CD4-positive, alpha-beta T cell treated with Interferon alpha-2 for 1 hour (primary cell): Measurements from ENCODE around the gene GPR15LG.
"Not testable (repeated sequence)": the region's sequence is repeated elsewhere in the genome, so short reads cannot be mapped to it uniquely, and the experiment has no call there.

Experiments
- DNase-seq, 2 donors: peaks; one replicate each; pipeline ENCODE4 v3.0.0-alpha.2; 2020 to 2022

The GPR15LG gene

DNA sequence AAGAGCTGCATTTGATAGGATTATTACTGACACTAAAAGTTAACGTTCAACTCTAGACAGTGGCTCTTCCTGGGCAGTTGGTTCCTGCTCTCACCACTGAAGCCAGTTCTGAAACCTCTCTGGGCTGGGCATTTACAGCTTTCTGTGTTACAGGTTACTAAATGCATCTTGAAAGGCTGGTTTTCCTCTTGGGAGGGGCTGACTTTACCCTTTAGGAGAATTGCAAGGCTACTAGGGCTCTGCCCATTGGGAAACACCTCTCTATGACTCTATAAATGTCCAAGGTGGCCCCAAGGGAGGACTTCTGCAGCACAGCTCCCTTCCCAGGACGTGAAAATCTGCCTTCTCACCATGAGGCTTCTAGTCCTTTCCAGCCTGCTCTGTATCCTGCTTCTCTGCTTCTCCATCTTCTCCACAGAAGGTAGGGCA, at the start of gene GPR15LG:
Gene GPR15LG, plus strand, starts transcription at position 301 of the 429 bp plus-strand sequence. Its CDS starts 51 bp downstream, at position 352.
- DNase-seq: no peak

DNA sequence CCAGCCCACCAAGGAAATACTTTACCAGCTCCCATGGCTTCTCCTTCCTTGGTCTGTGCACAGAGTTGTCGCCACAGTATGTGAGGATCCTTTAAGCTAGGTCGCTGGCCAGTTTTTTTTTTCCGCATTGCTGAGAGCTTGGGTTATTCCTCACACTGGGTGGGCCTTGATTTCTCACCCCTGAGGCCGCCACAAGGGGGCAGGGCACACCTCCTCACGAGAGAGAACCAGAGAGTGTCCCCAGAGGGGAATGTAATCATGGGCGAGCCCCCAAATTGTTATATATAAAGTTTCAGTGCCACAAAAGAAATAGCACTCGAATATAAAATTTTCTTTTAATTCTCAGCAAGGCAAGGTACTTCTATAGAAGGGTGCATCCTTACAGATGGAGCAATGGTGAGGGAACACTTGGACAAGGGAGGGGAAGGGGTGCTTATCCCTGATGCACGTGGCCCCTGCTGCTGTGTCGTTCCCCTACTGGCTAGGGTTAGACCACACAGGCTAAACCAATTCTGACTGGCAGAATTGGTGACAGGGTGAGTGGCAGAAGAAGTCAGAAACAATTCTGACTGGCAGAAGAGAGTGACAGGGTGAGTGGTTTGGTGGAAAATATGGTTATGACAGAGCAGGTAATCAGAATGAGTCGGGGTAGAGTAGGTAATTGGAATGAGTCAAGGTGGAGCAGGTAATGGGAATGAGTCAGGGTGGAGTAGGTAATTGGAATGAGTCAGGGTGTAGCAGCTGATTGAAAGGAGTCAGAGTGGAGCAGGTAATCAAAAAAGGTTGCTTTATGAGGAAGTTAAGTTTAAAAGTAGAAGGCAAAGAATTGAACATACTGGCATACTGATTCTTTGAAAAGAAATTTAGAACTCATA, 47.5 kb upstream of the GPR15LG start:
- DNase-seq: not testable (repeated sequence)

DNA sequence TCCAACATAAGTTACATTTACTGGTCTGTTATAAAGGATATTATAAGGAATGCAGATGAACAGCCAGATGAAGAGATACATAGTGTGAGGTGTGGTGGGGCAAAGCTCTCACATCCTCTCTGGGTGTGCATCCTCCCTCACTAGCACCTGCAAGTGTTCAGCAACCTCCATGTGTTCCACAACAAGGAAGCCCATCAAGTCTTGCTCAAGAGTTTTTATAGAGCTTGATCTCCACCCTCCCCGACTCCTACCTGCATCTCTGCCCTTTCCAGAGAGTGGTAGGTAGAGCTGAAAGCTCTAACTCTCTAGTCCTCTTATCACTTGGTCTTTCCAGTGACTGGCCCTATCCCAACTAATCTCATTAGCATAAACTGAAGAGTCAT, 46.8 kb upstream of the GPR15LG start:
- DNase-seq: no peak

DNA sequence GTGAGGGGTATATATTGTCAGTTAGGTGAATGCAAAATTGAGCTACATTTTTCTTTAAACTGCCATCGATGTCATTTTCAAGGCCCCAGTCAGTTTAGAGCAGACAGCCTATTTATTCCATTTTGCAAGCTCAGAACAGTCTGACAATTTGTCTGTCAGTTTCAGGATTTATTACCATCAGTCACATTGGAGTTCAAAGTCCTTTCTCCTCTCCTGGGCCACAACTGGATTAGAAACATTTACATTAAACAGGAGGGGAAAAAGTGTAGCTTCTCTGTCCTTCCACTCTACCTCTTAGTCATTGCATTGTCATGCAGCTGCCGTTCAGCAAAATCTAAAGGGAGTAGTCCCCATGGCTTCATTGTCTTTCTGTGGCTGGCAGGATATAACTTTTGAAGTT, 37.8 kb upstream of the GPR15LG start:
- DNase-seq: no peak

DNA sequence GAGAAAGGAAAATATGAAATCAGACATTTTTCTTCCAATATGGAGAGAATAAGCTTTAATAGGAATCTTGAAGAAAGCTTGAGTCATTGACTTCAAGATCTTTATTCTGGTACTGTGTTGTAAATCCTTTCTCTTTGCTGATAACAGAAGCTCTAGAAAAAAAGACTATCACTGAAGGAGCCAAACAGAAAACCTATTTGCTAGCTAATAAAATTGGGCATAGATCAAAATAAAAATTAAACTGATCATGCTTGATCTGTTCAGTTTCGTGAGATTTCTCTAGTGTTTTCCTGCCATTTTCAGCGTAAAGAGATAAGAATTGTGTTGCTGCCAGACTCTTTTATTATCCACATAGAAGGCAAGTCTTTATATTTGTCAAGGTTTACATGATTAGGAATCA, 35.8 kb upstream of the GPR15LG start:
- DNase-seq: no peak

DNA sequence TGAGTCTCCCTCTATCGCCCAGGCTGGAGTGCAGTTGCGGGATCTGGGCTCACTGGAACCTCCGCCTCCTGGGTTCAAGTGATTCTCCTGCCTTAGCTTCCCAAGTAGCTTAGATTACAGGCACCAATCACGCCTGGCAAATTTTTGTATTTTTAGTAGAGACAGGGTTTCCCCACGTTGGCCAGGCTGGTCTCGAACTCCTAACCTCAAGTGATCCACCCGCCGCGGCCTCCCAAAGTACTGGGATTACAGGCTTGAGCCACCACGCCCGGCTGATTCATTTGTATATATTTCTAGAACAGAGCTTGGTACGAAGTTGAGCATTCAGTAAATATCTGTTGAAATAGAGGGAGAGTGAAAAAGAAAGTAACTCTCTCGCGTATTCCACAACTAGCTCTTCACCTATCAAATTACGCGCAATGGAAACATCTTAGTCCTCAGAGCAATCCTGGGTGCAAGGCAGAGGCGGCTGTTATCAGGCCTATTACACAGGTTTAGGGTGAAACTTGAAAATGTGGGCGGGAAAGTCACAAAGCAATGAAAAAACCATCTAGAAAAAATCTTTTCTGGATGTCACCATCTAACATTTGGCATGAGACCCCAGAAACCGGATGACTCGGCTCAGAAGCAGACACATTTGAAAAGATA, 35.0 kb upstream of the GPR15LG start:
- peak; percentile 28 to 78 for DNase-seq

DNA sequence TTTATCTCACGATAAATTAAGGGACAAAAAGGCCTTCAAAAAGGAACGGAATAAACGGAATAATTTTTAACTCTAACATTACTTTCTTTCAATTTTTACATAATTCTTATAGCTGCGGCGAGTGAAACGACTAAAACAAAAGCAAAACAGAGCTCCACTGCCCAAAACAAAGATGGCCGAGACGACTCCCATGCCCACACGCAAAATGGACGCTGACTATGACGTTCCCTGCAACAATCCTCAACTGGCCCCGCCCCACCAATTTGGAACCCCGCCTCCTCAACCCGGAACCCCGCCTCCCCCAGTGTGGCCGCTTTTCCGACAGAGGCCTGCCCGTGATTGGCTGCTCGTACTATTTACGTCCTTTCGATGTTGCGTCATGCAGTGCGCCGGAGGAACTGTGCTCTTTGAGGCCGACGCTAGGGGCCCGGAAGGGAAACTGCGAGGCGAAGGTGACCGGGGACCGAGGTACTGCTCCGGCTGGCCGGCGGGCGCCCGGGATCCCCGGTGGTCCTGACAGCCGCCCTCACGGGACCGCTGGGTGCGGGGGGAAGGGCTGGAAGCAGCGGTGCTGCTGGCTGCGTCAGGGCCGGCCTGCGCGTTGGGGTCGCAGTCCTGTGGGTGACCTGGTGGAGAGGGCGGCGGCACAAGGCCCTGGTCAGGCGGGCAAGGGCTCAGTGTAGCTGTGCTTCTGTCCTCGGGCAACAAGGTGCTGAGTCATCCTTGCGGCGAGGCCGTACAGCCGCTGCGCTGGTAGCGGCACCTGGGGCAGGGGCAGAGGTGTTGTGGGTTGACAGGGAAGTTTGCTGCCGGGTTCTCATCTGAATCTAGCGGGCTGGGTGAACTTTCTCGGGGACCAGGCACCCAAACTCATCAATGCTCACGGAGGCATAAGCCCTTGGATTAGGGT, 34.2 kb upstream of the GPR15LG start, which contains the start of gene GHITM:
Gene GHITM, plus strand, starts transcription at position 384 of the 910 bp plus-strand sequence. CDS start 1,992 bp downstream, outside the sequence.
- DNase-seq: peak; percentile 99 to 100

DNA sequence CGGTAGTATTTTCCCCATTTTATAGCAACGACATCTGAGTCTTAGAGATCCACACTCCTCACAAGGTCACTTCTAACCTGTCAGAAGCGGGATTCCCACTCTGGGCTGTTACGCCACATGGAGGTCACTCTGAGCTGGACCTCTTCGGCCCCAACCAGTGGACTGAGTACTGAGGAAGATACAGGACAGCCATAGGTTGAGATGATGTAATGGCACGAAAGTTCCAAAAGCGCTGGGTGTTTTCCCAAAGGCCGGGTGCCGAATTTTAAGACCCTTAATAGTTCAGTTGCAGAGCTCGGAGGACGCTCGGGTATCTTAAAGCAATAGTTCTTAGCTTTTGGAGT, 33.6 kb upstream of the GPR15LG start:
- no peak for DNase-seq

DNA sequence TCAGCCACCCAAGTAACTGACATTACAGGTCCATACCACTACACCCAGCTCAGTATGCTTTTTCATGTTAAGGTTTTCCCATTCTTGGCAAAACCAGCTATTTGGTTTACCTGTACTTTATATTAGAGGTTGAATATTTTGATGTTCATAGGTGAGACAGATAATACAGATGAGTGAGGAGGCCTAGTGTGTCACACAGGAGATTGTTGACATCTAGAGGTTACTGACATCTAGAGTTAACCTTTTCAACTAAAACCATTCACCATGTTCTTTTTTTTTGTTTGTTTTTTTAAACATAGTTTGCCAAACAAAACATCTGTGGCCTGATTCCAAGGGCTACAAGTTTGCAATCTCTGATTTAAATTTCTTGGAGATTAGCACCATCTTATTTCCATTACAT, 26.3 kb upstream of the GPR15LG start:
- DNase-seq: no peak

DNA sequence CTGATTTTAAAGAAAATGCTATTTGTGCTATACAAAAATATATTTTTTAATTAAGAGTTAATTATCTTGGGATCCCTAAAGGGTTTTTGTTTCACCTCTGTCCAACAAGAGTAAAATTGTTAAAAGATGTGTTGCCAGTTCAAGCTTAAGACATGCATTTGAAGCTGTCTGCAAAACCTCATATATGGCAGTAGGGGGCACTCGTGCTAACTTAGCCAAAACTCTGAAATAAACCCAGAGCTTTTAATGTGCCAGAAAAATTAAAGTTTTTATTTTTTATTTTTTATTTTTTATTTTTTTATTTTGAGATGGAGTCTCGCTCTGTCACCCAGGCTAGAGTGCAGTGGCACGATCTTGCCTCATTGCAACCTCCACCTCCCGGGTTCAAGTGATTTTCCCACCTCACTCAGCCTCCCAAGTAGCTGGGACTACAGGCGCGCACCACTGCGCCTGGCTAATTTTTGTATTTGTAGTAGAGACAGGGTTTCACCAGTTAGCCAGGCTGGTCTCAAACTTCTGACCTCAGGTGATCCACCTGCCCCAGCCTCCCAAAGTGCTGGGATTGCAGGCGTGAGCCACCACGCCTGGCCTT, 25.5 kb upstream of the GPR15LG start:
- DNase-seq: peak in 1 of 2 donors; percentile 56

DNA sequence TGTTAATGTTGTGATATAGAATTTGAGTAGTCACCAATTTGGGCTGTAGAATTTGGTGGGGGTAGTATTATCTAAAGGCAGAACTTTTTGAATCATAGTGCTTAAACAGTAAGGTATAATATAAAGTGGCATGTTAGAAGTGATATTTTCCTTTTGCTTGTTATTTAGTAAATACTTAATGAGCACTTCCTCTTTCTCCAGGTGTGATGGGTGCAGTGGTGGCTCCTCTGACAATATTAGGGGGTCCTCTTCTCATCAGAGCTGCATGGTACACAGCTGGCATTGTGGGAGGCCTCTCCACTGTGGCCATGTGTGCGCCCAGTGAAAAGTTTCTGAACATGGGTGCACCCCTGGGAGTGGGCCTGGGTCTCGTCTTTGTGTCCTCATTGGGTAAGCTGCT, 23.7 kb upstream of the GPR15LG start:
- no peak for DNase-seq

DNA sequence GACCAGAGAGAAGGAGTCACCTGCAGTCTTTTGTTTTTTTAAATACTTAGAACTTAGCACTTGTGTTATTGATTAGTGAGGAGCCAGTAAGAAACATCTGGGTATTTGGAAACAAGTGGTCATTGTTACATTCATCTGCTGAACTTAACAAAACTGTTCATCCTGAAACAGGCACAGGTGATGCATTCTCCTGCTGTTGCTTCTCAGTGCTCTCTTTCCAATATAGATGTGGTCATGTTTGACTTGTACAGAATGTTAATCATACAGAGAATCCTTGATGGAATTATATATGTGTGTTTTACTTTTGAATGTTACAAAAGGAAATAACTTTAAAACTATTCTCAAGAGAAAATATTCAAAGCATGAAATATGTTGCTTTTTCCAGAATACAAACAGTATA, 20.8 kb upstream of the GPR15LG start:
- DNase-seq: no peak

DNA sequence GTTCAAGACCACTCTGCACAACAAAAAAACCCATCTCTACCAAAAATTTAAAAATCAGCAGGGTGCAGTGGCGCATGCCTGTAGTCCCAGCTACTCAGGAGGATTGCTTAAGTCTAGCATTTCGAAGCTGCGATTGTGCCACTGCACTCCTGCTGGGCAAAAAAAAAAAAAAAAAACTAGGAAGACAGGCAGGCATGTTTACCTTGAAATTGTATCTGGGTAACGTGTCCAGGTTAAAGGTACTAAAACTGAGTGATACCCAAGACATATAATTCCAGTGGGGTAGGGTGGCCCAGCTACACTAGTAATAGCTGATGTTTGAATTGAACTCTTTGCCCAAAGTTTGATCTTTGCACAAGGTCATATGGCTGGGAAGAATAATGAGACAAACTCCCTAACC, 18.1 kb upstream of the GPR15LG start:
- no peak for DNase-seq

DNA sequence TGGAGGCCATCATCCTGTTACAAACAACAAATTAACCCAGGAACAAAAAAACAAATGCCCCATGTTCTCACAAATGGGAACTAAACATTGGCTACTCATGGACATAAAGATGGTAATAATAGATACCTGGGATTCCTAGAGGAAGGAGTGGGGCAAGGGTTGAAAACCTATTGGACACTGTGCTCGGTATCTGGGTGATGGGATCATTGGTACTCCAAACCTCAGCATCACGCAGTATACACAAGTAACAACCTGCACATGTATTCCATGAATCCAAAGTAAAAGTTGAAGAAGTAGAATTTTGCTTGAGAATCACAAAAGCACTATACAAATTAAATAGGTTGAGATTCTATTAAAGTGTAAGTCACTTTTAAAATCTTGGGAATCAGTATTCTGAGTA, 17.6 kb upstream of the GPR15LG start:
- no peak for DNase-seq

DNA sequence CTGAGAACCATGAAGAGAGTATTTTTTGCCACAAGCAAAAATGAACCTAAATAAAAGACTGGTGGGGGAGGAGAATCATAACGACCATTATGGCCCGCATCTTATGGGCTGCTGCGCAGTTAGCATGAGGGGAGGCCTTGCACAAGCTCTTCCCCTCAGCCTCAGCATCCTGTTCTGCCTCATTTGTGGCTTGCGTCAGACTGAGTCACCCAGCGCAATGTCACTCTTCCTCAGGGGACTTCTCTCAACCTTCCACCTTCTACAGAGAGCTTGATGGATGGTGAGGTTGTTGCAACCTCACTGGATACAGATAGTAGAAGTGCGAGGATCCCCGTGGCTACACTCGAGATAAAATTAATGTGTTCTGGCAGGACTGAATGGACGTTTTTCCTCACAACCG, 16.8 kb upstream of the GPR15LG start:
- peak; percentile 48 to 65 for DNase-seq

DNA sequence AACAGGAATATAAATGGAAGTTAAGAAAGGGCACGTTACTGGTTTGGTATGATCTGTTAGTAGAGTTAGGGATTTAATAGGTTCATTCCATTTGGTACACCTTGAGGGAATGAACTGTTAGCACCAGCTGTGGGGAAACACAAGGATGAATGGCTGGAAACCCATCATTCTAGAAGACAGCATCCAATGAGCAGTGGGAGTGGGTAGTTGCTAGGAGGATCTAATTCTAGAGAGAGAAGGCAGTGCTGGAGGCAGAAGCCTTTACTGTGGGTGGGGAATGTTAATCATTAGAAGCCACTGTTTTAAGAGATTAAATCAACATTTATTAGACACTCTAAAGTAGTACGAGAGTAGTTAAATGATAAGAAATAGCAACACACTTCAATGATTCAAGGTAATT, 15.5 kb upstream of the GPR15LG start:
- DNase-seq: no peak

DNA sequence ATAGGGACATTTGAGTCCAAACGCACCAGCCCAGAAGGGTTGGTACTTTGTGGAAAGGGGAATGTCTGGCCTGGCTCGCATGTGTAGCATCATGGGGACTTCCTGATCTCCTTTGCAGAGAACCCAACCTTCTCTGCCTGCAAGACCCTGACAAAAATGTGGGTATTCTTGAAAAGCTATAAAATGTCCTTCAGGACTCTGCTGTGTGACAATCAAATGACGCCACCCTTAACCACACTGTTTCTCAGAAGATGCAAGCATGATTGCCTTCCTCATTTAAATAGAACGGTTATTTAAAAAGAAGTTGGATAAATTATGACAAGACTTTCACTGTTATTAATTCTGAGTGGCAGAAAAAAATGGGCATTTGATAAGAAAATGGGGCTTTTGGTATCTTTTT, 15.1 kb upstream of the GPR15LG start:
- no peak for DNase-seq

DNA sequence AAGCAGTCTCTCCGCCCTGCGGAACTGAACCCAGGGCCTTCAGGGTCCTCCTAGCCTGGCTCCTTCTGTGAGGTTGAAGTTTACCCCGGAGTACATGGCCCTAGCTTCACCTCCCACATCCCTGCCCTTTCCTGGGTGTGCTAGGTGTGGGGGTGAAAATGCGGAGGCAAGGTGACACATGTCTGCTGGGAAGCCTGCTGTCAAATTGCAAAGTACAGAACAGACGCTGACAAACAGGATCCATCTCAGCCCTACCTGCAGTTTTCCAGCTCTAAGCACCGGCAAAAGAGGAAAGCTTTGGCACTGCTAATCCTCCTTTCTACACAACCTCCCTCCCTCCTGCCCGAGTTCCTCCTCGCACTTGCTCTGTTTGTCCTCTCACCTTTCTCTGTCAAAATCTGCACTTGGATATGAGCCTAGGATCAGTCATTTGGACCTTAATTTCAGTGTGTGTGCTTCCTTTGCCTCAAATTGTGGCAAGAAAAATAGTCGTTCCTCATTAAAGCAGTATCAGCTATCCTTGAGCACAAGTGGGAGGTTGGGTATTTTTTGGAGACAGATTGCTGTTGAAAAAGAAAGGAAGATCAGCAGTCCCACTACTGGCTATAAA, 14.4 kb upstream of the GPR15LG start:
- DNase-seq: no peak

DNA sequence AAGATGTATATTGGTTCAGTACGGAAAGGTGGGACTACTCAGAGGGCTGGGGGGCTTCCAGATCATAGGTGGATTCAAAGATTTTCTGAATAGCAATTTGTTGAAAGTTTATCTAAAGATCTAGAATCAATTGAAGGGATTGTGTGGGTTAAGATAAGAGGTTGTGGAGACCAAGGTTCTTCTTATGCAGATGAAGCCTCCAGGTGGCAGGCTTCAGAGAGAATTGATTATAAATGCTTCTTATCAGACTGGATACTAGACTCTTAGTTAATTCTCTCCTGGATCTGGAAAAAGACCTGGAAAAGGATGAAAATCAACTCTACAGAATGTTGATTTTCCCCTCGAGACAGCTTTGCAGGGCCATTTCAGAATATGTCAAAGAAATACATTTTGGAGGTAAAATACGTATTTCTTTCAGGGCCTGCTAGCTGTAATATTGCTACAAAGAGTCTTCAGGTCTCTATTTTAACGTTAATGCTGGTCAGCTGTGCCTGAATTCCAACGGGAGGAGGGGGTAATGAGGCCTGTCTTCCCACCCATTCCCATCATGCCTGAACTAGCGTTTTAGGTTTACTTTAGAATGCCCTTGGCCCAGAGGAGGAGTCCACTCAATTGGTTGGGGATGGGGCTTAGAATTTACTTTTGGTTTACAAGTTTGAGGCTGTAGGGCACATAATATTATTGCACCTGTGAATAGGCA, 12.8 kb upstream of the GPR15LG start:
- DNase-seq: no peak

DNA sequence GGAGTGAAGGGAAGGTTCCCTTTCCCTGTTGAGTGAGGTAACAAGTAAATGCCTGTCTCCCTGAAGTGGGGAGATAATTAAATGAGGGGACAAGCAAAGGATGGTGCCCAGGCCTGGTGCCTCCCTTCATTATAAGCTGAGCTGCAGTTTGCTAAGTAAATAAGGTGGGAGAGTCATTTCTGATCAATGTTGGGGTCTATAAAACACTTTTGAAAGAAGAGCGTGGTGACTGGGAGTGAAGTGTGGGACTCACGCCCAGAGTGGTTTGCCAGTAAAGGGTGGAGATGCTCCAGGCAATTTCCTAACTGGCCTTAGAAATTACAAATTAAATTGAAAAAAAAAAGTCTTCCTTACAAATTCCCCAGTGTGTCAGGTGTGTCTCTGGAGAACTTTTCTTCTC, 9.6 kb upstream of the GPR15LG start:
- DNase-seq: no peak

DNA sequence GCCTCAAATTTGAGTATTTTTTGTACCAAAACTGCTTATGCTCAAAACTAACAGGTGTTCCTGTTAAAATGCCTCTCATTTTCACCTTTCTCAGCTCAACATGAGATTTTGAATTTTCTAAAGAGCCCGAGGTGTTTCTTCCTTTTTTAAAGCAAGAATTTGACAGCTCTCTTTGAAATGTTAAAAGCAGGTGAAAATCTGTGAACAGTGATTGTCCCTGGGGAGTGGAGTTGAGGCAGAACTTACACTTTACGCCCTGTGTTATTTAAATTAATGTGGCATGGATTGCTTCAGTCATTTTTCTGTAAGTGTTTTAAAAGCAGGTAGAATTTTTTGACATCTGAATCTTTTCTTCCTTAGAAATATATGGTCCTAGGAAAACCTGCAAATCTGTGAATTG, 9.2 kb upstream of the GPR15LG start:
- no peak for DNase-seq
